Loucy (cell line): ENCODE results near the gene FNDC11.

Experiments used
- CTCF ChIP-seq: fragments of 200-600 bp; sonication (generic); conservative IDR thresholded peaks from 2 replicates; pipeline ENCODE4 v1.5.1; 2014; ENCODE audit warnings: mild to moderate bottlenecking, antibody characterized with exemption, low read length
- EZH2phosphoT487 ChIP-seq: fragments of 200-600 bp; IDR thresholded peaks from 2 replicates; pipeline ENCODE4 v1.6.1; 2018; ENCODE audit warnings: antibody characterized with exemption, mild to moderate bottlenecking, moderate library complexity, borderline replicate concordance

GRCh38 chr20:63563225-63563935 is 9.4 kb downstream of the FNDC11 start:
- no peak for TF ChIP-seq CTCF
- no peak for TF ChIP-seq EZH2phosphoT487
